CMK (cell line): ENCODE data around the gene LRMDA.

ENCODE experiments used
- DNase-seq: peaks from one replicate; pipeline ENCODE4 v3.0.0-alpha.2; 2010; ENCODE audit warnings: low read depth

Gene LRMDA

DNA sequence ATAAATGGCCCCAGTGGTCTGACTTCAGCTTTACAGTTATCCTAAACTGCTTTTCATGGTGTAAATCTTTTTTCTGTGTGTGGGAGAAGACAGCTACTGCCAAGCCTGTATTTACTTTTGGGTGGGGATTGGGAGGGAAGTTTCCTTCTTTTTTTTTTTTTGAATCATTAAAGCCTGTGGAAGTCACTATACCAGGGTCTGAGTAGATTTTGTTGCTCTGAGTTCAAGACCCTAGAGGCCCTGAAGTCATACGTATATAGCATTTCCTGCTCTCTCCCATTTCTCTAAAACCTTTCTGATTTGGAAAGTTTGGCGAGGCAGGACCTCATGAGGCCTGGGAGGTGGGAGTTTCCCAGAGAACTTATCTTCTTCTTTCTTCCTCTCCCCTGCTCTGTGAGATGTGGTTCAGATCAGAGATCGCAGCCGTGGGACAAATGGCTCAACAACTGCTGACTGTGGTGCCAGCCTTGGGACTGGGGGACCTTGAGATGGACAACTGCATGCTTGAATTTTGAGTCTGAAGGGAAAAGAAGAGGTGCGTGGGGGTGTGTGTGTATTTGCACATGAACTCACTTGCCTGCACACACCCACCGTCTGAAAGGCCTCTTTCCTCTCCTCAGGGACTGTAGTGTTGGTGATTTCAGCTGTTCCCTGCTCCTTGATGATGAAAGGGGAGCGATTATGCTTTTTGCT, 18.1 kb downstream of the LRMDA start:
- DNase-seq: no peak

- DNase-seq: no peak
These were observed 18.6 kb downstream of the LRMDA start for GRCh38 chr10:75450075-75450445.

DNA sequence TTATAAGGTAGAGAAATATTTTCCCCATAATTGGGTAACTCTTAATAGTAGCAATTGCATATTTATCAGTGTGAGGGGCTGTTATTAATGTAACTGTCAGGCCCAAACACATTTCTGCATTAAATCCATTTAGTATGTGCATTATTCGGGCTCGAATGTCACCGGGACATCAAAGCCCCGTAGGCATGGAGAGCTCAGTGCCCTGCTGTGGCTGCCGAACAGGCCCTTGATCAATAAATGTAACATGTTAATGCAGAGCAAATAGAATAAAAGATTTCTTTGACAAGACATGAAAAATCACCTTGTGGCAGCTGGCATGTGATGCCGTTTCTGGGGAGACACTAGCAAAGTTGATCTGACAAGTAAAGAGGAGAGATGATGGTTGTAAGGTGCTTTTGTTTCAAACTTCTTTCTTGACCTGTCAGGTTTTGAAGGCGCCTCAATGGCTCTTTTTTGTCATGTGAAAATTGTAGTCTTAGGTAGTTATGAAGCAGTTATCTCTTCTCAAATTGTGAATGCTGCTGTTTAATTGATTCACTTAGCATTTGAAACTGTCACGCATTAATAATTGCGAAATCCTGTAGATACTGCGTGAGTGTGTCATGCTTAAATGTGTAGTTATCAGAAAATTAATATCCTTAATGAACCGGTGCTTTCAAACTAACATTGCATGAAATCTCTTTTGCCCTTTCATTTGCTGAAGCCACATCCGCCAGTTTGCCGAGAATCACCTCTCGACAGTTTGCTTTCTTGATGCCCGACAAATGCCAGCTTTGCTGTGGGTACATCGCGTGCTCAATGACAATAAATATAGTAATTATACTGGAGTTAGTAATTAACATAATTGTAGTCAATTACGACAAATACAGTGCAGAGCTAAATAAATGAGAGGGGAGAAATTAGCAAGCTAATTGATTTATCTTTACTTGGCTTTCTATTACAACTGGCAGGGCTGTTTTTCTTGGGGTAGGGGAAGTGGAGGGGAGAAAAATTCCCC, 19.5 kb downstream of the LRMDA start:
- DNase-seq: no peak

- DNase-seq: no peak
These were observed 20.4 kb downstream of the LRMDA start for GRCh38 chr10:75451831-75452230.

DNA sequence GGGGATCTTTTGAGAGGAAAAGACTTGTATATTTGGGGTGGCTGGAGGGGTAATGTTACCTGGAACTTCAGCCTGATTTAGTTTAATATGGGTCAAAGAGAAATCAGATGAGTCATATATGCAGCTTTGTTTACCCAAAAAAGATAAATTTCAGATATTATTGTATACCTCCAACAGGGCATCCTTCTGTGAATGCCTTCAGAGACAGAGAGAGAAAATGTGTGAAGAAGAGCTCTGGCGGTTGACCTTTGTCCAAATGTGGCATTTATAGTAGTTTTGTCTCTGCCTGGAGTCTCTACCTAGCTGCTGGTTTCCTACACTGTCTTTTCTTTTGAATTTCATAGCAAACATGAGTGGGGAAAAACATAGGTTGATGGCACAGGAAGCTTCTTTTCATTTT, 21.6 kb downstream of the LRMDA start:
- no peak for DNase-seq

DNA sequence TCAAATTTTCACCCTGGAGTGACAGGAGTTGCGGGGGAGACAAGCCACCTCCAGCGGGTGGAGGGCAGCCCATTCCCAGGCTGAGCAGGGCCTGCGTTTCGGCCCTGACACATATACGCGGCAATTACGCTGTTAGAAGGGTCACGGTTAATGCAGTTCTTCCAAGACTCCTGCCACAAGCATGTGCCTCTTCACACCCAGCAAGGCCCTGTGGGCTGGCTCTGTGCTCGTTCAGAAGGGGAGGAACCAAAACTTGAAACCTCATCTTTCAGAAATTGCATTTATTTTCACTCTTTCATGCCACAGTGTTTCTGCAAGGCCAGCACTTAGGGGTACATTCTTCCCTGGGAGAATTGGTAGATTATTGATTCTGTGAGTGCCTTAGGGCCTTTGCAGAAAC, 24.7 kb downstream of the LRMDA start:
- no peak for DNase-seq

- DNase-seq: no peak
These were observed 28.6 kb downstream of the LRMDA start for GRCh38 chr10:75460059-75460458.

GRCh38 chr10:75461672-75462649, 30.5 kb downstream of the LRMDA start:
- DNase-seq: no peak

DNA sequence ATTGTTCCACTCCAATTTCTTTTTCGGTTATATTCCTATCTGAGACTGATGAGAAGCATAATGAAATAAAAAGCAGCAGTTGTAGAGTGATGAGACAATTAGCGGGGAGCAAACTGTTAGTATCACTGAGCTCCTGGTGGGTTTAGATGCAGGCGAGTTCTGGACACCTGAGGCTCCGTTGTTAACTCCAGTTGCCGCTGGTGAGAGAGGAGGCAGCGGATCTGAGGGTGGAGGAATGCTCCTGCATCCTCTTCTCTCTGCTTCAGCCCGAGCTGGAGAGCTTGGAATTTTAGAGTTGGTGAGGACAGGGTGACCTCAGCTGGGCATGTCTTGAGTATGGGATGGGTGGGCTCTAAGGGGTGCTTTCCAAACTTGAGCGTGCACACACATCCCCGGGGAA, 31.4 kb downstream of the LRMDA start:
- DNase-seq: no peak

- DNase-seq: no peak
These were observed 33.3 kb downstream of the LRMDA start for GRCh38 chr10:75464478-75465449.

DNA sequence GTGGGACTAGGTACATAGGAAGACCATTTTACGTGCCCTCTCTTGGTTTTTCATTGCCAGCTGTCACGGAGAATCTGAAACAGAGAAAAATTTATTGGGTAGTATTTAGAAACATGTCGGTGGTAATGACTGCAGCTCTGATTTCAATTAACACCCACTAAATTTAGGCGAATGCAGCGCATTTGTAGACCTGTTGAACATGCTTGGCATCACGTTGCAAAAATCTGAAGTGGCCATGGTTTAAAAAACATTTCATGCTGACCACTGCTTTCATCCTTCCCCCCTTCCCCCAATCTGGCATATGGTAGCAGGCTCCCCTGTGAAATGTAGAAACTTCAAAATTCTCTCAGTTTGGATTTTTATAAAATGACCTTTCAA, 34.0 kb downstream of the LRMDA start:
- no peak for DNase-seq

GRCh38 chr10:75466001-75466400, 34.6 kb downstream of the LRMDA start:
- DNase-seq: no peak

- DNase-seq: no peak
These were observed 35.5 kb downstream of the LRMDA start for GRCh38 chr10:75466886-75467285.

DNA sequence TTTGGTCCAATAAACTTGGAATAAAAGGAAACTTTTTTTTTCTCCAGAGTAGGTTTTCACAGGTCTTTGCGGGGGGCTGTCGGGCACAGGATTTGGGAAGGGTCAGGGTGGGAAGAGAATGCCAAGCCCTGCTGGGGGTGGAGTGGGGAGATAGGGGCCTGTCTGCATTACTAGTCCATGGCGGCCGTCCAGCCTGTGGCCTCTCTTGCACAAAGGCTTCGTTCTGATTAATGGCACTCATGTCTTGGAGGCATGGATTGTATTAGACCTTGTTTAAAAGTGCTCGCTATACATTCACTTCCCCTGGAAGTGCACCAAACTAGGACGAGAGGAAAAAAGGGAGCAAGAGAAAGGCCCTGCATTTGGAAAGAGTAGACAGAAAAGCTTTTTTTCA, 37.2 kb downstream of the LRMDA start:
- DNase-seq: no peak

DNA sequence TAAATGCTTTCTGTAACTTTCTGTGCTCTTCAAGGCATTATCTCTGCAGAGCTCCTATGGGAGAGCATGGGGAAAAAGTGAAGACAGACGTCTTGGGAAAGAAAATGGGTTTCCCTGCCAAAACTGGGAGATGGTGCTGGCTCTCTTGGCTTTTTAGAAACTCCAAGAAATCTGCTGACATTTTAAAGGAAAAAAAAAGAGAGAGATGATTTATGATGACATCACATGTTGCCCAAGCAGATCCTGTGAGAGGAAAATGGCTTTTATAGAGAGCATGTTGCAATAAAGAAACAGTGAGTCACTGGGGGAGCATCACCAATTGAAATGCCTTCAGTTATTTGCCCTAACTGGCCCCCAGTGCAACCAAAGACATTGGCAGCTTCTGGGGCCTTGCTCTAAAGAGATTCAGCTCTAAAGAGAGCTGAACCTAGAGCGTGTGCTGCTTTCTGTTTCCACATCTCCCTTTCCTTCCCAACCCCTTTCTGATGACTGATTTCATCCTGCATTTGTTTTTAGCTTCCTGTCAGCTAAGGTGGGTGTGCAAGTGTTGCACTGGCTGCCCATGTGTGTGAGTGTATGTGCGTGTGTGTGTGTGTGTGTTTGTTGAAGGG, 37.7 kb downstream of the LRMDA start:
- DNase-seq: no peak

- no peak for DNase-seq
These were observed 39.5 kb downstream of the LRMDA start for GRCh38 chr10:75470901-75471300.

DNA sequence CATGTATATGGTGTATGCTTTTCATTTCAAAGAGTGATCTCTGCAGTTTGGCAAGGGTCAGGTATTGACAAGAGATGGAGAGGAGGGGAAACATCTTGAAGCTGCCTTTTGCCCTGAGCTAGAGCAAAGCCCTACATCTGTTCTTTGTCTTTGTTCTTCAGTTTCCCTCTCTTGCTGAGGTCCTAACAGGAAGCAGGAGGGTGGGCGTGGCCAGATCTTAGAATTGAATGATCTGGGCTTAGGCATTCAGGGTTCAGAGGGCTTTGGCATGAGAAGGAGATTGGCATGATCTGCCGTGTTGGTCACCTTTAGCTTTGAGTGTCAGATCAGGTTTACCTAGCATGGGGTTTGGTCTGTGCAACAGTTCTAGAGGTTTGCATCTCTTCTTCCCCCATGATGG, 41.3 kb downstream of the LRMDA start:
- DNase-seq: no peak

DNA sequence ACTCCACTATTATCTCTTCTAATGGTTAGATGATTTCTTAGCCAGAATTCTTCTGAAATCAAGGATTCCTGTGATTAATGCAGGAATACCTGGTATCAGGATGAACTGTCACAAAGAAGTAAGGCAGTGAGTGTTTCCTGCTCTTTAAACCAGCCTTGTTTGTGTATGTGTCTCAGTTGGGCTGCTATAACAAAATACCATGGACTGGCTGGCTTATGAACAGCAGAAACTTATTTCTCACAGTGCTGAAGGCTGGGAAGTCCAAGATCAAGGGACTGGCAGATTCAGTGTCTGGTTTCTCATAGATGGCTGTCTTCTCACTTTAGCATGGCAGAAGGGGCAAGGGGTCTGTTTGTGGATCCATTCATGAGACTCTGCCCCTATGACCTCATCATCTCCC, 42.7 kb downstream of the LRMDA start:
- no peak for DNase-seq

GRCh38 chr10:75475460-75476182, 44.2 kb downstream of the LRMDA start:
- DNase-seq: no peak

GRCh38 chr10:75476569-75476968, 45.1 kb downstream of the LRMDA start:
- DNase-seq: no peak
